Measurements from ENCODE around the gene ID1. TPM values are rescaled to one million over a fixed set of nuclear protein-coding genes. Genes with fewer than 3 reads are reported as not detected.

Gene ID1
- total and polyA plus RNA-seq, 2 of the 13 experiments (the other 11 are each of a cell fraction or from before 2014, with no cell fraction given): 320 to 419 TPM

DNA sequence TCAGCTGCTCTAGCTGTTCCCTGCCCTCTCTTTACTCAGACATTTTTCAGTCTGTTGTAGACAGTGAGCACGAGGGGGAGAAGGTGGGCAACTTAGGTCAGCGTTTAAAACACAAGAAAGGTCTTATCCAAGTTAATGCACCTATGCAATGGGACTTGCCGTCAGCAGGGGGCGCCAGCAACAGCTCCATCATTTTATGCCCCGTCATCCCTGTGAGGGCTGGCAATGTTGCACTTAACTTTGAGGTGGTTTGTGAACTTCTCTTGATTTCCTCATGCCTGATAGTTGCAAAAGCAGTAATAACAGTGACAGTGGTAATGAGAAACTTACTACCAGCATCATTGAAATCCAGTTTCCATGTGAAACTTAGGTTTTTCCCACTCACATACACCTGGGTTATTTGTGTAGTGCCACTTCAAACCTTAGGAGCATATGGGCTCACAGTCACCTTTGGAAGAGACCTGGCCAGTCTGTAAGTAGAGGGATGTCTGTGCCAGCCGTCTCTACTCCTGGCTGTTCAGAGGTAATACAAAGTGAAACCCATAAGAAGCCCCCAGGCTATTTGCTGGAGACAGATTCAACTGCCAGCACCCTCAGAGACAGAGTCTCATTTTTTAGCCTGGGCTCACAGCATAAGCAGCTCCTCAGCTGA lies 44.9 kb upstream of the ID1 start (continued):
- TF ChIP-seq, protein P1, sequence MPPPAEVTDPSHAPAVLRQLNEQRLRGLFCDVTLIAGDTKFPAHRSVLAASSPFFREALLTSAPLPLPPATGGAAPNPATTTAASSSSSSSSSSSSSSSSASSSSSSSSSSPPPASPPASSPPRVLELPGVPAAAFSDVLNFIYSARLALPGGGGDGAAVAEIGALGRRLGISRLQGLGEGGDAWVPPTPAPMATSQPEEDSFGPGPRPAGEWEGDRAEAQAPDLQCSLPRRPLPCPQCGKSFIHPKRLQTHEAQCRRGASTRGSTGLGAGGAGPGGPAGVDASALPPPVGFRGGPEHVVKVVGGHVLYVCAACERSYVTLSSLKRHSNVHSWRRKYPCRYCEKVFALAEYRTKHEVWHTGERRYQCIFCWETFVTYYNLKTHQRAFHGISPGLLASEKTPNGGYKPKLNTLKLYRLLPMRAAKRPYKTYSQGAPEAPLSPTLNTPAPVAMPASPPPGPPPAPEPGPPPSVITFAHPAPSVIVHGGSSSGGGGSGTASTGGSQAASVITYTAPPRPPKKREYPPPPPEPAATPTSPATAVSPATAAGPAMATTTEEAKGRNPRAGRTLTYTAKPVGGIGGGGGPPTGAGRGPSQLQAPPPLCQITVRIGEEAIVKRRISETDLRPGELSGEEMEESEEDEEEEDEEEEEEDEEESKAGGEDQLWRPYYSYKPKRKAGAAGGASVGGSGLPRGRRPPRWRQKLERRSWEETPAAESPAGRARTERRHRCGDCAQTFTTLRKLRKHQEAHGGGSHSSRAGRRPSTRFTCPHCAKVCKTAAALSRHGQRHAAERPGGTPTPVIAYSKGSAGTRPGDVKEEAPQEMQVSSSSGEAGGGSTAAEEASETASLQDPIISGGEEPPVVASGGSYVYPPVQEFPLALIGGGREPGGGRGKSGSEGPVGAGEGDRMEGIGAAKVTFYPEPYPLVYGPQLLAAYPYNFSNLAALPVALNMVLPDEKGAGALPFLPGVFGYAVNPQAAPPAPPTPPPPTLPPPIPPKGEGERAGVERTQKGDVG (CRISPR knock-in tag; IDR thresholded peaks at IDR 0.05; ENCODE audit: borderline replicate concordance): no peak
- TF ChIP-seq, protein P2, sequence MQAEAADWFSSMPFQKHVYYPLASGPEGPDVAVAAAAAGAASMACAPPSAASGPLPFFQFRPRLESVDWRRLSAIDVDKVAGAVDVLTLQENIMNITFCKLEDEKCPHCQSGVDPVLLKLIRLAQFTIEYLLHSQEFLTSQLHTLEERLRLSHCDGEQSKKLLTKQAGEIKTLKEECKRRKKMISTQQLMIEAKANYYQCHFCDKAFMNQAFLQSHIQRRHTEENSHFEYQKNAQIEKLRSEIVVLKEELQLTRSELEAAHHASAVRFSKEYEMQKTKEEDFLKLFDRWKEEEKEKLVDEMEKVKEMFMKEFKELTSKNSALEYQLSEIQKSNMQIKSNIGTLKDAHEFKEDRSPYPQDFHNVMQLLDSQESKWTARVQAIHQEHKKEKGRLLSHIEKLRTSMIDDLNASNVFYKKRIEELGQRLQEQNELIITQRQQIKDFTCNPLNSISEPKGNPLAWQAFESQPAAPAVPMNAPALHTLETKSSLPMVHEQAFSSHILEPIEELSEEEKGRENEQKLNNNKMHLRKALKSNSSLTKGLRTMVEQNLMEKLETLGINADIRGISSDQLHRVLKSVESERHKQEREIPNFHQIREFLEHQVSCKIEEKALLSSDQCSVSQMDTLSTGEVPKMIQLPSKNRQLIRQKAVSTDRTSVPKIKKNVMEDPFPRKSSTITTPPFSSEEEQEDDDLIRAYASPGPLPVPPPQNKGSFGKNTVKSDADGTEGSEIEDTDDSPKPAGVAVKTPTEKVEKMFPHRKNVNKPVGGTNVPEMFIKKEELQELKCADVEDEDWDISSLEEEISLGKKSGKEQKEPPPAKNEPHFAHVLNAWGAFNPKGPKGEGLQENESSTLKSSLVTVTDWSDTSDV (CRISPR knock-in tag; IDR thresholded peaks at IDR 0.05): no peak
- TF ChIP-seq ZNF136 (CRISPR knock-in tag; IDR thresholded peaks at IDR 0.05; ENCODE audit: low read depth): no peak
- no peak for TF ChIP-seq RARA (CRISPR knock-in tag; IDR thresholded peaks at IDR 0.05)
- TF ChIP-seq NKX3-1 (CRISPR knock-in tag; IDR thresholded peaks at IDR 0.05): no peak
- peak; percentile 35 for TF ChIP-seq TBL1XR1 (IDR thresholded peaks at IDR 0.05; ENCODE audit: borderline replicate concordance, low read length, partially characterized antibody)
- TF ChIP-seq, protein P3, sequence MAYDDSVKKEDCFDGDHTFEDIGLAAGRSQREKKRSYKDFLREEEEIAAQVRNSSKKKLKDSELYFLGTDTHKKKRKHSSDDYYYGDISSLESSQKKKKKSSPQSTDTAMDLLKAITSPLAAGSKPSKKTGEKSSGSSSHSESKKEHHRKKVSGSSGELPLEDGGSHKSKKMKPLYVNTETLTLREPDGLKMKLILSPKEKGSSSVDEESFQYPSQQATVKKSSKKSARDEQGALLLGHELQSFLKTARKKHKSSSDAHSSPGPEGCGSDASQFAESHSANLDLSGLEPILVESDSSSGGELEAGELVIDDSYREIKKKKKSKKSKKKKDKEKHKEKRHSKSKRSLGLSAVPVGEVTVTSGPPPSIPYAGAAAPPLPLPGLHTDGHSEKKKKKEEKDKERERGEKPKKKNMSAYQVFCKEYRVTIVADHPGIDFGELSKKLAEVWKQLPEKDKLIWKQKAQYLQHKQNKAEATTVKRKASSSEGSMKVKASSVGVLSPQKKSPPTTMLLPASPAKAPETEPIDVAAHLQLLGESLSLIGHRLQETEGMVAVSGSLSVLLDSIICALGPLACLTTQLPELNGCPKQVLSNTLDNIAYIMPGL (CRISPR knock-in tag; IDR thresholded peaks at IDR 0.05; ENCODE audit: borderline replicate concordance in 1 of 2, low read depth in 1 of 2): peak in 1 of 2 experiments; percentile 75; a peak in 1 of 4 replicates
- no peak for TF ChIP-seq ZNF777 (CRISPR knock-in tag; IDR thresholded peaks at IDR 0.05)
- TF ChIP-seq PTBP1 (IDR thresholded peaks at IDR 0.05; ENCODE audit: low read depth, low read length, poor library complexity, severe bottlenecking): no peak
- TF ChIP-seq ZNF546 (CRISPR knock-in tag; conservative IDR thresholded peaks at IDR 0.05): no peak
- TF ChIP-seq EED (CRISPR knock-in tag; IDR thresholded peaks at IDR 0.05): no peak
- TF ChIP-seq, protein P4, sequence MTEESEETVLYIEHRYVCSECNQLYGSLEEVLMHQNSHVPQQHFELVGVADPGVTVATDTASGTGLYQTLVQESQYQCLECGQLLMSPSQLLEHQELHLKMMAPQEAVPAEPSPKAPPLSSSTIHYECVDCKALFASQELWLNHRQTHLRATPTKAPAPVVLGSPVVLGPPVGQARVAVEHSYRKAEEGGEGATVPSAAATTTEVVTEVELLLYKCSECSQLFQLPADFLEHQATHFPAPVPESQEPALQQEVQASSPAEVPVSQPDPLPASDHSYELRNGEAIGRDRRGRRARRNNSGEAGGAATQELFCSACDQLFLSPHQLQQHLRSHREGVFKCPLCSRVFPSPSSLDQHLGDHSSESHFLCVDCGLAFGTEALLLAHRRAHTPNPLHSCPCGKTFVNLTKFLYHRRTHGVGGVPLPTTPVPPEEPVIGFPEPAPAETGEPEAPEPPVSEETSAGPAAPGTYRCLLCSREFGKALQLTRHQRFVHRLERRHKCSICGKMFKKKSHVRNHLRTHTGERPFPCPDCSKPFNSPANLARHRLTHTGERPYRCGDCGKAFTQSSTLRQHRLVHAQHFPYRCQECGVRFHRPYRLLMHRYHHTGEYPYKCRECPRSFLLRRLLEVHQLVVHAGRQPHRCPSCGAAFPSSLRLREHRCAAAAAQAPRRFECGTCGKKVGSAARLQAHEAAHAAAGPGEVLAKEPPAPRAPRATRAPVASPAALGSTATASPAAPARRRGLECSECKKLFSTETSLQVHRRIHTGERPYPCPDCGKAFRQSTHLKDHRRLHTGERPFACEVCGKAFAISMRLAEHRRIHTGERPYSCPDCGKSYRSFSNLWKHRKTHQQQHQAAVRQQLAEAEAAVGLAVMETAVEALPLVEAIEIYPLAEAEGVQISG (CRISPR knock-in tag; IDR thresholded peaks at IDR 0.05): peak; percentile 50
- TF ChIP-seq, protein P5, sequence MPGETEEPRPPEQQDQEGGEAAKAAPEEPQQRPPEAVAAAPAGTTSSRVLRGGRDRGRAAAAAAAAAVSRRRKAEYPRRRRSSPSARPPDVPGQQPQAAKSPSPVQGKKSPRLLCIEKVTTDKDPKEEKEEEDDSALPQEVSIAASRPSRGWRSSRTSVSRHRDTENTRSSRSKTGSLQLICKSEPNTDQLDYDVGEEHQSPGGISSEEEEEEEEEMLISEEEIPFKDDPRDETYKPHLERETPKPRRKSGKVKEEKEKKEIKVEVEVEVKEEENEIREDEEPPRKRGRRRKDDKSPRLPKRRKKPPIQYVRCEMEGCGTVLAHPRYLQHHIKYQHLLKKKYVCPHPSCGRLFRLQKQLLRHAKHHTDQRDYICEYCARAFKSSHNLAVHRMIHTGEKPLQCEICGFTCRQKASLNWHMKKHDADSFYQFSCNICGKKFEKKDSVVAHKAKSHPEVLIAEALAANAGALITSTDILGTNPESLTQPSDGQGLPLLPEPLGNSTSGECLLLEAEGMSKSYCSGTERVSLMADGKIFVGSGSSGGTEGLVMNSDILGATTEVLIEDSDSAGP (CRISPR knock-in tag; IDR thresholded peaks at IDR 0.05; ENCODE audit: borderline replicate concordance): no peak
- no peak for TF ChIP-seq SRY (CRISPR knock-in tag; IDR thresholded peaks at IDR 0.05)
- no peak for TF ChIP-seq ZZZ3 (CRISPR knock-in tag; IDR thresholded peaks at IDR 0.05; ENCODE audit: borderline replicate concordance)
- no peak for TF ChIP-seq FOXP1 (IDR thresholded peaks at IDR 0.05)
- TF ChIP-seq FOXP1 (CRISPR knock-in tag; IDR thresholded peaks at IDR 0.05): no peak

All from HepG2 (cell line).